ENCODE measurements around the gene STK40. TPM values are rescaled to one million over a fixed set of nuclear protein-coding genes. Genes with fewer than 3 reads are reported as not detected.

The STK40 gene
- total and polyA plus RNA-seq, 9 of the 15 experiments (the other 6 are each of a cell fraction or from before 2014, with no cell fraction given): 0.69 to 94.3 (median 39.1) TPM

DNA sequence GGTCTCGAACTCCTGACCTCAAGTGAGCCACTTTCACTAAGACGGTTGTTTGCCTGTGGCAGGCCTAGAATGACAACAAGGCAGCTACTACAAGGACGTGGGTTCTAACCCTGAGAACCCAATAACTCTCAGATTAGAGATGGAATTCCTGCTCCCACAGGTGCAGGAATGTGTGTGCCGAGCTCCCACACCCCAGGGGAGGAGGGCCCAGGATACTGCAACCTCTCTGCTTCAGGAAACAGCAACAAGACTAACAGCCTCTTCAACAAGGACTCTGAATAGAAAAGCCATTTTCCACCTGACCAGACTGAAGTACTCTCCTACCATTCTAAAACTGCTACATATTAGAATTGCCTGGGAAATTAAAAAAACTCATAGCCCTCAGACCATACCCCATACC lies 7.1 kb upstream of the STK40 start:
- TF ChIP-seq STAT6 (CRISPR knock-in tag; IDR thresholded peaks at IDR 0.05) (no peak), PCBP2 (IDR thresholded peaks at IDR 0.05; ENCODE audit: low read depth, low read length, poor library complexity, severe bottlenecking) (no peak), SMAD4 (CRISPR knock-in tag; conservative IDR thresholded peaks at IDR 0.05) (no peak), ZNF134 (CRISPR knock-in tag; conservative IDR thresholded peaks at IDR 0.05) (no peak), HMGN3 (IDR thresholded peaks at IDR 0.05; ENCODE audit: borderline replicate concordance, extremely low read depth, insufficient read length, low read depth, low read length) (no peak)
- CTCF ChIA-PET (ENCODE audit: low intra/inter-chr PET ratio): no interaction called here
- H3K9me1 ChIP-seq (ENCODE audit: control insufficient read depth, insufficient read depth, low read length): no peaks in the 10 kb centered on the region
- H3K27me3 ChIP-seq (ENCODE audit: control insufficient read depth in 2 of 2, insufficient read depth in 2 of 2, low read length in 2 of 2): no peaks in the 10 kb centered on the region
- no peak overlapping the region for H3K4me3 ChIP-seq
- peaks cover 26% of the 10 kb centered on the region for H3K79me2 ChIP-seq (ENCODE audit: control insufficient read depth, insufficient read depth, low read length)
- no peaks in the 10 kb centered on the region for H3K9me3 ChIP-seq (replicated peaks; ENCODE audit: control insufficient read depth, insufficient read depth, low read depth, low read length)
- no peak overlapping the region for H2AFZ ChIP-seq (ENCODE audit: low read depth, low read length)
- peaks cover 9 to 16% of the 10 kb centered on the region in 2 experiments for H3K4me1 ChIP-seq (replicated peaks in 1 of 2; ENCODE audit: control insufficient read depth in 2 of 2, insufficient read depth in 2 of 2, low read length in 2 of 2)
- intact Hi-C loops (cut with micrococcal nuclease): no loop called here
- POLR2A ChIA-PET: no interaction called here
- H3K27ac ChIP-seq (ENCODE audit: extremely low read depth, low read depth, low read length): no peak overlapping the region
- H3K36me3 ChIP-seq (ENCODE audit: control insufficient read depth, insufficient read depth, low read length): peaks cover 54% of the 10 kb centered on the region
- BruUV-seq (replicated peaks): no TSS peak
- ATAC-seq (no peak), DNase-seq (ENCODE audit: extremely low read depth in 1 of 4, low spot score in 3 of 4) (no peak), FAIRE-seq (no peak)
- no peak overlapping the region for H3K9ac ChIP-seq (ENCODE audit: insufficient read depth in 1 of 2, low read depth in 2 of 2, low read length in 2 of 2)
- no peak overlapping the region for H3K4me2 ChIP-seq (ENCODE audit: insufficient read depth, low read length)
- no peaks in the 10 kb centered on the region for H4K20me1 ChIP-seq (replicated peaks; ENCODE audit: control insufficient read depth, insufficient read depth, low read length)
- 85% methylated on average over 4 of the region's 4 CpGs for WGBS (ENCODE audit: insufficient coverage, low coverage, missing lambda C conversion rate)
- in situ Hi-C loops (cut with MboI): no loop called here
